Panc1 (cell line): Measurements from ENCODE around the gene RGS9.

Experiments
- POLR2AphosphoS5 ChIP-seq: IDR thresholded peaks from 2 replicates; pipeline ENCODE4 v1.6.1; 2012; ENCODE audit warnings: mild to moderate bottlenecking, low read depth, low read length, moderate library complexity
- SIN3A ChIP-seq: IDR thresholded peaks from 2 replicates; pipeline ENCODE4 v1.6.1; 2012; ENCODE audit warnings: low read depth, mild to moderate bottlenecking, low read length, moderate library complexity, borderline replicate concordance; ENCODE audit not compliant: insufficient read depth
- TF ChIP-seq, protein P1 (sequence below): fragments of 450-650 bp; IDR thresholded peaks from 2 replicates; pipeline ENCODE4 v1.5.1; 2017; ENCODE audit warnings: mild to moderate bottlenecking
- TF ChIP-seq, protein P2 (sequence below), 2 experiments: IDR thresholded peaks; 2 replicates each; pipeline ENCODE4 v1.6.1; 2011 to 2012; ENCODE audit warnings: low read depth in 2 of 2, control low read depth in 1 of 2, low read length in 1 of 2, mild to moderate bottlenecking in 1 of 2, moderate library complexity in 1 of 2; ENCODE audit not compliant: insufficient read depth in 1 of 2

DNA sequence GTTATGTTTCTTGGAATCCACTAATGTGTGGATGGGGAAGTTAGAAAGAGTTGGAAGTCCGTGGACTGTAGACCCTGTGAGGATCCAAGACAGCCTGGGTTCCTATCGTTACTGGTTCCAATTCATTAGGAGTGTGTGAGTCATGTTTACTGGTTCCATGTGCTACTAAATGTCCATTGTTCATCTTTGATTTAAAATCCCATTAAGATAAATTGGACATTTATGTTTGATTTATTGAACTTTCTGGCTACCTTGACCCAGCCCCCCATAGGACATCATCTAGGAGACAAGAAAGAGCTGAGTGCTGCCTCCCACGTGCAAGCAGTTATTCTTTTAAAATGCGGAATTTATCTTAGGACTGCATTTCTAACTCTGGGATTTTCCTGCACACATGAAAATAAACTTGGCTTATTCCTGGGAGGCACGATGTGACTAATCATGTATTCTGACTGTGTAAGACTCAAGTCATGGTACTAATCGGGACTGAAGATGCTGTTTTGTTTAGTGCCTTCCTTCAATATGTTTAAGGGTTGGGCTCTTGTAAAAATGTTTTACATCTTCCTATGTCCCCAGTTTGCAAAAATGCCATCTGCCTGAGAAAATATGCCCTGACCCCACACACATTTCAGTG lies 53.4 kb downstream of the RGS9 start:
- TF ChIP-seq, protein P1, sequence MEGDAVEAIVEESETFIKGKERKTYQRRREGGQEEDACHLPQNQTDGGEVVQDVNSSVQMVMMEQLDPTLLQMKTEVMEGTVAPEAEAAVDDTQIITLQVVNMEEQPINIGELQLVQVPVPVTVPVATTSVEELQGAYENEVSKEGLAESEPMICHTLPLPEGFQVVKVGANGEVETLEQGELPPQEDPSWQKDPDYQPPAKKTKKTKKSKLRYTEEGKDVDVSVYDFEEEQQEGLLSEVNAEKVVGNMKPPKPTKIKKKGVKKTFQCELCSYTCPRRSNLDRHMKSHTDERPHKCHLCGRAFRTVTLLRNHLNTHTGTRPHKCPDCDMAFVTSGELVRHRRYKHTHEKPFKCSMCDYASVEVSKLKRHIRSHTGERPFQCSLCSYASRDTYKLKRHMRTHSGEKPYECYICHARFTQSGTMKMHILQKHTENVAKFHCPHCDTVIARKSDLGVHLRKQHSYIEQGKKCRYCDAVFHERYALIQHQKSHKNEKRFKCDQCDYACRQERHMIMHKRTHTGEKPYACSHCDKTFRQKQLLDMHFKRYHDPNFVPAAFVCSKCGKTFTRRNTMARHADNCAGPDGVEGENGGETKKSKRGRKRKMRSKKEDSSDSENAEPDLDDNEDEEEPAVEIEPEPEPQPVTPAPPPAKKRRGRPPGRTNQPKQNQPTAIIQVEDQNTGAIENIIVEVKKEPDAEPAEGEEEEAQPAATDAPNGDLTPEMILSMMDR, result no peak
- TF ChIP-seq, protein P2, sequence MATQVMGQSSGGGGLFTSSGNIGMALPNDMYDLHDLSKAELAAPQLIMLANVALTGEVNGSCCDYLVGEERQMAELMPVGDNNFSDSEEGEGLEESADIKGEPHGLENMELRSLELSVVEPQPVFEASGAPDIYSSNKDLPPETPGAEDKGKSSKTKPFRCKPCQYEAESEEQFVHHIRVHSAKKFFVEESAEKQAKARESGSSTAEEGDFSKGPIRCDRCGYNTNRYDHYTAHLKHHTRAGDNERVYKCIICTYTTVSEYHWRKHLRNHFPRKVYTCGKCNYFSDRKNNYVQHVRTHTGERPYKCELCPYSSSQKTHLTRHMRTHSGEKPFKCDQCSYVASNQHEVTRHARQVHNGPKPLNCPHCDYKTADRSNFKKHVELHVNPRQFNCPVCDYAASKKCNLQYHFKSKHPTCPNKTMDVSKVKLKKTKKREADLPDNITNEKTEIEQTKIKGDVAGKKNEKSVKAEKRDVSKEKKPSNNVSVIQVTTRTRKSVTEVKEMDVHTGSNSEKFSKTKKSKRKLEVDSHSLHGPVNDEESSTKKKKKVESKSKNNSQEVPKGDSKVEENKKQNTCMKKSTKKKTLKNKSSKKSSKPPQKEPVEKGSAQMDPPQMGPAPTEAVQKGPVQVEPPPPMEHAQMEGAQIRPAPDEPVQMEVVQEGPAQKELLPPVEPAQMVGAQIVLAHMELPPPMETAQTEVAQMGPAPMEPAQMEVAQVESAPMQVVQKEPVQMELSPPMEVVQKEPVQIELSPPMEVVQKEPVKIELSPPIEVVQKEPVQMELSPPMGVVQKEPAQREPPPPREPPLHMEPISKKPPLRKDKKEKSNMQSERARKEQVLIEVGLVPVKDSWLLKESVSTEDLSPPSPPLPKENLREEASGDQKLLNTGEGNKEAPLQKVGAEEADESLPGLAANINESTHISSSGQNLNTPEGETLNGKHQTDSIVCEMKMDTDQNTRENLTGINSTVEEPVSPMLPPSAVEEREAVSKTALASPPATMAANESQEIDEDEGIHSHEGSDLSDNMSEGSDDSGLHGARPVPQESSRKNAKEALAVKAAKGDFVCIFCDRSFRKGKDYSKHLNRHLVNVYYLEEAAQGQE (IDR thresholded peaks at IDR 0.05; ENCODE audit: insufficient read depth in 1 of 2, low read depth in 2 of 2, low read length in 1 of 2), result no peak
- TF ChIP-seq POLR2AphosphoS5, result no peak
- no peak for TF ChIP-seq SIN3A
